Measurements from ENCODE around the gene MMEL1.

MMEL1 gene

GRCh38 chr1:2633936-2634491 is 1.2 kb upstream of the MMEL1 start:
- no peak overlapping the region for H3K4me3 ChIP-seq (ENCODE audit: low read depth, low read length)
- no peak for TF ChIP-seq CTCF (IDR thresholded peaks at IDR 0.05; ENCODE audit: low read depth, low read length, missing control alignments)
- DNase-seq (ENCODE audit: low read depth), result no peak
- in situ Hi-C loops (cut with HindIII; ENCODE audit: low sequenced_read_pairs), result no loop called here

GRCh38 chr1:2633366-2633935 is 635 bp upstream of the MMEL1 start:
- in situ Hi-C loops (cut with HindIII; ENCODE audit: low sequenced_read_pairs), result no loop called here
- no peak overlapping the region for H3K4me3 ChIP-seq (ENCODE audit: low read depth, low read length)
- no peak for TF ChIP-seq CTCF (IDR thresholded peaks at IDR 0.05; ENCODE audit: low read depth, low read length, missing control alignments)
- no peak for DNase-seq (ENCODE audit: low read depth)

GRCh38 chr1:2632051-2632430 is 775 bp downstream of the MMEL1 start:
- in situ Hi-C loops (cut with HindIII; ENCODE audit: low sequenced_read_pairs), result no loop called here
- no peak overlapping the region for H3K4me3 ChIP-seq (ENCODE audit: low read depth, low read length)
- no peak for TF ChIP-seq CTCF (IDR thresholded peaks at IDR 0.05; ENCODE audit: low read depth, low read length, missing control alignments)
- DNase-seq (ENCODE audit: low read depth), result no peak

GRCh38 chr1:2631136-2632050 is 1.4 kb downstream of the MMEL1 start:
- H3K4me3 ChIP-seq (ENCODE audit: low read depth, low read length), result no peak overlapping the region
- DNase-seq (ENCODE audit: low read depth), result no peak
- in situ Hi-C loops (cut with HindIII; ENCODE audit: low sequenced_read_pairs), result no loop called here
- no peak for TF ChIP-seq CTCF (IDR thresholded peaks at IDR 0.05; ENCODE audit: low read depth, low read length, missing control alignments)

- in situ Hi-C loops (cut with HindIII; ENCODE audit: low sequenced_read_pairs), result no loop called here
- H3K4me3 ChIP-seq (ENCODE audit: low read depth, low read length), result no peak overlapping the region
- DNase-seq (ENCODE audit: low read depth), result no peak
- TF ChIP-seq CTCF (IDR thresholded peaks at IDR 0.05; ENCODE audit: low read depth, low read length, missing control alignments), result no peak
Observed at GRCh38 chr1:2630498-2631135, 2.2 kb downstream of the MMEL1 start.

GRCh38 chr1:2629627-2630497 is 3.0 kb downstream of the MMEL1 start:
- no peak for TF ChIP-seq CTCF (IDR thresholded peaks at IDR 0.05; ENCODE audit: low read depth, low read length, missing control alignments)
- DNase-seq (ENCODE audit: low read depth), result no peak
- no peak overlapping the region for H3K4me3 ChIP-seq (ENCODE audit: low read depth, low read length)
- in situ Hi-C loops (cut with HindIII; ENCODE audit: low sequenced_read_pairs), result no loop called here
